Spleen (tissue), 7 donors: ENCODE measurements around the gene GABRG3.

Experiments
- CTCF ChIP-seq, 11 experiments: fragments of 200-600 bp in 7 of 11; fragments of 450-650 bp in 4 of 11; sonication (generic) in 4 of 11; IDR thresholded peaks in 8 of 11; conservative IDR thresholded peaks in 3 of 11; 1 replicate in 7 of 11; 2 replicates in 4 of 11; pipeline versions ENCODE4 v1.4.0 to v1.8.0; 2016 to 2021; ENCODE audit warnings: antibody characterized with exemption in 11 of 11, inconsistent platforms in 4 of 11, mild to moderate bottlenecking in 1 of 11
- POLR2A ChIP-seq, 3 donors: fragments of 450-650 bp; IDR thresholded peaks; one replicate each; pipeline ENCODE4 v1.5.1; 2017; ENCODE audit warnings: antibody characterized with exemption in 3 of 3, mild to moderate bottlenecking in 1 of 3
- donor health status: DM: no; HTN: no; CAD: no; lungs with moderate emphysema.
- donor health status: DM: no; HTN: no; CAD: no.
- donor health status: DM: no; HTN: no; CAD: no.

GRCh38 chr15:27165590-27165989 is 194.6 kb downstream of the GABRG3 start:
- TF ChIP-seq CTCF (IDR thresholded peaks at IDR 0.05 in 8 of 11, conservative IDR thresholded peaks at IDR 0.05 in 3 of 11) (no peak), POLR2A (IDR thresholded peaks at IDR 0.05) (no peak)
